Progenitor cell of endocrine pancreas (in vitro differentiated cells): ENCODE measurements around the gene EFR3B. TPM values are rescaled to one million over a fixed set of nuclear protein-coding genes. Genes with fewer than 3 reads are reported as not detected.
A peak's percentile ranks its signal among the peaks of the same experiment; 100 is the strongest.

Experiments used
- DNase-seq: peaks from one replicate; pipeline ENCODE4 v3.0.0; 2021; ENCODE audit warnings: low spot score; ENCODE audit not compliant: unreplicated experiment
- H3K27ac Mint-ChIP-seq: 2 replicates; pipeline ENCODE4 v1.8.0; 2021; ENCODE audit warnings: mild to moderate bottlenecking, moderate library complexity, mixed read lengths
- H3K27me3 Mint-ChIP-seq: 2 replicates; pipeline ENCODE4 v1.8.0; 2021; ENCODE audit warnings: mixed read lengths
- H3K36me3 Mint-ChIP-seq: 2 replicates; pipeline ENCODE4 v1.8.0; 2022; ENCODE audit warnings: mixed read lengths; ENCODE audit not compliant: insufficient read depth
- H3K4me1 Mint-ChIP-seq: 2 replicates; pipeline ENCODE4 v1.8.0; 2021; ENCODE audit warnings: low read depth, mixed read lengths
- H3K4me3 Mint-ChIP-seq: 2 replicates; pipeline ENCODE4 v1.8.0; 2021; ENCODE audit warnings: low read depth, mild to moderate bottlenecking, moderate library complexity, mixed read lengths
- H3K9me3 Mint-ChIP-seq: 2 replicates; pipeline ENCODE4 v1.8.0; 2021; ENCODE audit warnings: low read depth, mixed read lengths
- CTCF ChIP-seq: fragments of 200-600 bp; sonication (generic); IDR thresholded peaks from one replicate; pipeline ENCODE4 v1.5.0; 2021; ENCODE audit warnings: antibody characterized with exemption, mild to moderate bottlenecking; ENCODE audit not compliant: unreplicated experiment
- total RNA-seq: library from RNA; stranded (reverse); gene quantifications from 2 replicates; pipeline ENCODE4 v1.2.1, GENCODE V29; 2021

The EFR3B gene
- total RNA-seq, 1 donor from 2014 or later: 23.3 TPM

GRCh38 chr2:25063876-25064660, 22.2 kb downstream of the EFR3B start:
- Mint-ChIP-seq H3K36me3 (peaks cover 5% of the 10 kb centered on the region), H3K4me3 (no peak overlapping the region), H3K27me3 (no peaks in the 10 kb centered on the region), H3K9me3 (peaks cover 6% of the 10 kb centered on the region), H3K27ac (peak overlapping the region; percentile 42), H3K4me1 (peaks cover 8% of the 10 kb centered on the region)
- no peak for DNase-seq
- TF ChIP-seq CTCF: no peak

GRCh38 chr2:25065768-25066167, 23.9 kb downstream of the EFR3B start:
- peaks cover 5% of the 10 kb centered on the region for H3K36me3 Mint-ChIP-seq
- H3K27me3 Mint-ChIP-seq: no peaks in the 10 kb centered on the region
- no peak overlapping the region for H3K4me3 Mint-ChIP-seq
- TF ChIP-seq CTCF: no peak
- peaks cover 6% of the 10 kb centered on the region for H3K9me3 Mint-ChIP-seq
- H3K4me1 Mint-ChIP-seq: peaks cover 8% of the 10 kb centered on the region
- no peak overlapping the region for H3K27ac Mint-ChIP-seq
- no peak for DNase-seq

- Mint-ChIP-seq H3K4me1 (peaks cover 9% of the 10 kb centered on the region), H3K27ac (peak overlapping the region; percentile 19), H3K27me3 (no peaks in the 10 kb centered on the region), H3K36me3 (peaks cover 5% of the 10 kb centered on the region), H3K4me3 (no peak overlapping the region), H3K9me3 (peaks cover 6% of the 10 kb centered on the region)
- no peak for TF ChIP-seq CTCF
- DNase-seq: no peak
Measured at GRCh38 chr2:25066455-25066854, 24.6 kb downstream of the EFR3B start.

GRCh38 chr2:25068217-25068616, 26.3 kb downstream of the EFR3B start:
- Mint-ChIP-seq H3K9me3 (peaks cover 6% of the 10 kb centered on the region), H3K27me3 (no peaks in the 10 kb centered on the region), H3K4me3 (no peak overlapping the region), H3K36me3 (peaks cover 5% of the 10 kb centered on the region), H3K4me1 (peaks cover 6% of the 10 kb centered on the region), H3K27ac (peak overlapping the region; percentile 67)
- TF ChIP-seq CTCF: no peak
- no peak for DNase-seq

GRCh38 chr2:25071966-25072365, 30.1 kb downstream of the EFR3B start:
- no peak for DNase-seq
- Mint-ChIP-seq H3K4me3 (no peak overlapping the region), H3K4me1 (peaks cover 11% of the 10 kb centered on the region), H3K27ac (no peak overlapping the region), H3K27me3 (no peaks in the 10 kb centered on the region), H3K9me3 (no peaks in the 10 kb centered on the region), H3K36me3 (peaks cover 3% of the 10 kb centered on the region)
- no peak for TF ChIP-seq CTCF
